Gastrocnemius medialis (tissue), 4 donors: ENCODE results near the gene GABRB1.

Source experiments
- POLR2A ChIP-seq, 2 donors: fragments of 450-650 bp; IDR thresholded peaks; one replicate each; pipeline ENCODE4 v1.6.1; 2017; ENCODE audit warnings: antibody characterized with exemption in 2 of 2, mild to moderate bottlenecking in 2 of 2, moderate library complexity in 2 of 2
- TF ChIP-seq, protein P1 (sequence below), 5 experiments: fragments of 450-650 bp in 3 of 5; fragments of 200-600 bp in 2 of 5; sonication (generic) in 2 of 5; IDR thresholded peaks in 4 of 5; conservative IDR thresholded peaks in 1 of 5; 1 replicate in 4 of 5; 2 replicates in 1 of 5; pipeline ENCODE4 v1.5.1; 2016 to 2019; ENCODE audit warnings: antibody characterized with exemption in 5 of 5, mild to moderate bottlenecking in 3 of 5, moderate library complexity in 3 of 5

DNA sequence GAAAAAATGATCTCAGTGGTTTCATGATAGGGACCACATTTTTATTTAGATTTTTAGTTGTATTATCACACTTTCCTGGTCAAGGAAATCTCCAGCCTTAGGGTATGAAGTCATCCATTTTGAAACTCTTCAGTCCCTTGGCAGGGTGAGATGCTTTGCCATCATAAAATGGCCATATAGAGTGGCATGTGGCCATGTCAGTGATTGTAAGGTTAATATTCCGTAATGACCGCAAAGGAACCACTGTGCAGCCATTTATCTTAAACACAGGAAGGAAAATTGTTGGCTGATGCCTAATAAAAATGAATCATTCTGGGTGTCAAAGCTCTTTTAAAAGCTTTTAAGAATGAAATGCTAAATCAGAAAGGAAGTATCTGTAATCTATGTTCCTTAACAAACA, 396.6 kb downstream of the GABRB1 start:
- TF ChIP-seq, protein P1, sequence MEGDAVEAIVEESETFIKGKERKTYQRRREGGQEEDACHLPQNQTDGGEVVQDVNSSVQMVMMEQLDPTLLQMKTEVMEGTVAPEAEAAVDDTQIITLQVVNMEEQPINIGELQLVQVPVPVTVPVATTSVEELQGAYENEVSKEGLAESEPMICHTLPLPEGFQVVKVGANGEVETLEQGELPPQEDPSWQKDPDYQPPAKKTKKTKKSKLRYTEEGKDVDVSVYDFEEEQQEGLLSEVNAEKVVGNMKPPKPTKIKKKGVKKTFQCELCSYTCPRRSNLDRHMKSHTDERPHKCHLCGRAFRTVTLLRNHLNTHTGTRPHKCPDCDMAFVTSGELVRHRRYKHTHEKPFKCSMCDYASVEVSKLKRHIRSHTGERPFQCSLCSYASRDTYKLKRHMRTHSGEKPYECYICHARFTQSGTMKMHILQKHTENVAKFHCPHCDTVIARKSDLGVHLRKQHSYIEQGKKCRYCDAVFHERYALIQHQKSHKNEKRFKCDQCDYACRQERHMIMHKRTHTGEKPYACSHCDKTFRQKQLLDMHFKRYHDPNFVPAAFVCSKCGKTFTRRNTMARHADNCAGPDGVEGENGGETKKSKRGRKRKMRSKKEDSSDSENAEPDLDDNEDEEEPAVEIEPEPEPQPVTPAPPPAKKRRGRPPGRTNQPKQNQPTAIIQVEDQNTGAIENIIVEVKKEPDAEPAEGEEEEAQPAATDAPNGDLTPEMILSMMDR (IDR thresholded peaks at IDR 0.05 in 4 of 5, conservative IDR thresholded peaks at IDR 0.05 in 1 of 5): no peak
- TF ChIP-seq POLR2A (IDR thresholded peaks at IDR 0.05): no peak
